WTC11 (cell line): ENCODE results near the gene NNMT.

Experiments used
- CREB1 ChIP-seq: sonication (generic); formaldehyde crosslinking; IDR thresholded peaks from 2 replicates; pipeline ENCODE4 v1.8.0; 2023; ENCODE audit warnings: mild to moderate bottlenecking, missing genetic modification reagents
- GABPB1 ChIP-seq: sonication (generic); formaldehyde crosslinking; IDR thresholded peaks from 2 replicates; pipeline ENCODE4 v1.8.1; 2023; ENCODE audit warnings: mild to moderate bottlenecking, missing genetic modification reagents
- HMGXB4 ChIP-seq: sonication (generic); formaldehyde crosslinking; IDR thresholded peaks from 2 replicates; pipeline ENCODE4 v1.8.1; 2023; ENCODE audit warnings: mild to moderate bottlenecking, moderate library complexity, missing genetic modification reagents
- NFE2L1 ChIP-seq: sonication (generic); formaldehyde crosslinking; IDR thresholded peaks from 2 replicates; pipeline ENCODE4 v1.8.1; 2023; ENCODE audit warnings: missing genetic modification reagents

GRCh38 chr11:114314096-114314495, 17.9 kb downstream of the NNMT start:
- no peak for TF ChIP-seq NFE2L1 (CRISPR knock-in tag)
- no peak for TF ChIP-seq HMGXB4 (CRISPR knock-in tag)
- no peak for TF ChIP-seq CREB1
- TF ChIP-seq GABPB1 (CRISPR knock-in tag) = no peak
